A673 (cell line): ENCODE results near the gene NAPSA. TPM values are rescaled to one million over a fixed set of nuclear protein-coding genes. Genes with fewer than 3 reads are reported as not detected.
A peak's percentile ranks its signal among the peaks of the same experiment; 100 is the strongest.
"Not testable (repeated sequence)": the region's sequence is repeated elsewhere in the genome, so short reads cannot be mapped to it uniquely, and the experiment has no call there.

Experiments used
- BruUV-seq: library from RNA; stranded (reverse); fragments of 400-500 nt; replicated peaks from 2 replicates; lab custom pipeline; 2021; lab: Mats Ljungman, UMichigan
- CTCF ChIA-PET: fragments of 300-600 bp; sonication (Branson Sonifier 250); formaldehyde crosslinking; loops from one replicate; lab custom pipeline; 2022; ENCODE audit warnings: antibody characterized with exemption; lab: Charles Lee
- POLR2A ChIA-PET: fragments of 300-600 bp; sonication (Branson Sonifier 250); formaldehyde crosslinking; loops from one replicate; lab custom pipeline; 2022; ENCODE audit warnings: antibody characterized with exemption; ENCODE audit not compliant: low non-redundant PET; lab: Charles Lee
- DNase-seq: peaks from one replicate; pipeline ENCODE4 v3.0.0-alpha.2; 2015; ENCODE audit warnings: low spot score
- H3K27ac ChIP-seq: fragments of 200-600 bp; sonication (generic); 2 replicates; pipeline ENCODE4 v1.5.1; 2016; ENCODE audit warnings: mixed run types, low read depth, mild to moderate bottlenecking, mixed read lengths, antibody characterized with exemption, low read length; ENCODE audit not compliant: poor library complexity, severe bottlenecking
- H3K27me3 ChIP-seq: fragments of 200-600 bp; sonication (generic); replicated peaks from 2 replicates; pipeline ENCODE4 v1.6.1; 2017; ENCODE audit warnings: mixed run types, low read depth, mild to moderate bottlenecking, mixed read lengths, antibody characterized with exemption, low read length; ENCODE audit not compliant: insufficient read depth, poor library complexity
- H3K36me3 ChIP-seq: fragments of 200-600 bp; sonication (generic); 2 replicates; pipeline ENCODE4 v1.6.1; 2016; ENCODE audit warnings: mixed run types, mild to moderate bottlenecking, mixed read lengths, antibody characterized with exemption, low read length; ENCODE audit not compliant: insufficient read depth, poor library complexity, severe bottlenecking
- H3K4me1 ChIP-seq: fragments of 200-600 bp; sonication (generic); 2 replicates; pipeline ENCODE4 v1.6.1; 2017; ENCODE audit warnings: mixed run types, mild to moderate bottlenecking, mixed read lengths, antibody characterized with exemption, low read length; ENCODE audit not compliant: insufficient read depth, poor library complexity, severe bottlenecking
- H3K4me3 ChIP-seq: fragments of 200-600 bp; sonication (generic); 2 replicates; pipeline ENCODE4 v1.5.1; 2016; ENCODE audit warnings: low read depth, mixed run types, mild to moderate bottlenecking, mixed read lengths, low read length; ENCODE audit not compliant: poor library complexity, severe bottlenecking
- H3K9me3 ChIP-seq: fragments of 200-600 bp; sonication (generic); 2 replicates; pipeline ENCODE4 v1.6.1; 2016; ENCODE audit warnings: mixed run types, low read depth, mild to moderate bottlenecking, mixed read lengths, antibody characterized with exemption, low read length; ENCODE audit not compliant: poor library complexity, severe bottlenecking
- EZH2 ChIP-seq: fragments of 200-600 bp; sonication (generic); IDR thresholded peaks from 2 replicates; pipeline ENCODE4 v1.6.1; 2017; ENCODE audit warnings: borderline replicate concordance, low read depth, mild to moderate bottlenecking, mixed read lengths, antibody characterized with exemption, low read length; ENCODE audit not compliant: poor library complexity, severe bottlenecking
- intact Hi-C: fragments of 100-400 bp; cut with micrococcal nuclease; formaldehyde crosslinking; loops from one replicate; pipeline ENCODE4 v1.10.0; 2022; ENCODE audit not compliant: unreplicated experiment
- total RNA-seq: library from RNA; stranded (reverse); gene quantifications from 2 replicates; pipeline ENCODE4 v1.2.3, GENCODE V29; 2021
- TF ChIP-seq, protein P1 (sequence below): fragments of 300-800, 200-600 bp; sonication (generic); conservative IDR thresholded peaks from 2 replicates; pipeline ENCODE4 v1.5.1; 2017; ENCODE audit warnings: low read depth, mild to moderate bottlenecking, antibody characterized with exemption, low read length, moderate library complexity, mixed read lengths

NAPSA gene
- total RNA-seq, 1 experiment from 2014 or later = 0.47 TPM

DNA sequence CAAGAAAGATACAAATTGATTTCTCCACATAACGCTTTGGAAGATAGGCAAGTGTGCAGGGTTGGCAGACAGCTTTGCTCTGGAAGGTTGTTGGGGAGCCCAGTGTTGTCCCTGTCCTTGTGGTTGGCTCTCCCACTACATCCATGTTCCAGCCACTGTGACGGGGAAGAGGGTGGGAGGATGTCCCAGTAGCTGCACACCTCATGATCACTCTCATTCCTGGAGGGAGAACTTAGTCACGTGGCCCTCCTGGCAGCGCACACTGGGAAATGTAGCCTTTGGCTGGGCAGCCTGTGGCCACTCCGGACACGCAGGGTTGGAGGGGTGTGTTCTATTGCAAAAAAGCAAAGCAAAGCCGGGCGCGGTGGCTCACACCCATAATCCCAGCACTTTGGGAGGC, 28.6 kb upstream of the NAPSA start:
- TF ChIP-seq EZH2 = no peak
- TF ChIP-seq, protein P1, sequence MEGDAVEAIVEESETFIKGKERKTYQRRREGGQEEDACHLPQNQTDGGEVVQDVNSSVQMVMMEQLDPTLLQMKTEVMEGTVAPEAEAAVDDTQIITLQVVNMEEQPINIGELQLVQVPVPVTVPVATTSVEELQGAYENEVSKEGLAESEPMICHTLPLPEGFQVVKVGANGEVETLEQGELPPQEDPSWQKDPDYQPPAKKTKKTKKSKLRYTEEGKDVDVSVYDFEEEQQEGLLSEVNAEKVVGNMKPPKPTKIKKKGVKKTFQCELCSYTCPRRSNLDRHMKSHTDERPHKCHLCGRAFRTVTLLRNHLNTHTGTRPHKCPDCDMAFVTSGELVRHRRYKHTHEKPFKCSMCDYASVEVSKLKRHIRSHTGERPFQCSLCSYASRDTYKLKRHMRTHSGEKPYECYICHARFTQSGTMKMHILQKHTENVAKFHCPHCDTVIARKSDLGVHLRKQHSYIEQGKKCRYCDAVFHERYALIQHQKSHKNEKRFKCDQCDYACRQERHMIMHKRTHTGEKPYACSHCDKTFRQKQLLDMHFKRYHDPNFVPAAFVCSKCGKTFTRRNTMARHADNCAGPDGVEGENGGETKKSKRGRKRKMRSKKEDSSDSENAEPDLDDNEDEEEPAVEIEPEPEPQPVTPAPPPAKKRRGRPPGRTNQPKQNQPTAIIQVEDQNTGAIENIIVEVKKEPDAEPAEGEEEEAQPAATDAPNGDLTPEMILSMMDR = no peak
- H3K9me3 ChIP-seq = no peaks in the 10 kb centered on the region
- DNase-seq = no peak
- peak overlapping the region; percentile 37 for H3K27ac ChIP-seq
- CTCF ChIA-PET = no interaction called here
- H3K4me3 ChIP-seq = no peak overlapping the region
- H3K36me3 ChIP-seq = peaks cover 8% of the 10 kb centered on the region
- no TSS peak for BruUV-seq
- no peaks in the 10 kb centered on the region for H3K4me1 ChIP-seq
- intact Hi-C loops = no loop called here
- H3K27me3 ChIP-seq = no peaks in the 10 kb centered on the region
- POLR2A ChIA-PET = no interaction called here

DNA sequence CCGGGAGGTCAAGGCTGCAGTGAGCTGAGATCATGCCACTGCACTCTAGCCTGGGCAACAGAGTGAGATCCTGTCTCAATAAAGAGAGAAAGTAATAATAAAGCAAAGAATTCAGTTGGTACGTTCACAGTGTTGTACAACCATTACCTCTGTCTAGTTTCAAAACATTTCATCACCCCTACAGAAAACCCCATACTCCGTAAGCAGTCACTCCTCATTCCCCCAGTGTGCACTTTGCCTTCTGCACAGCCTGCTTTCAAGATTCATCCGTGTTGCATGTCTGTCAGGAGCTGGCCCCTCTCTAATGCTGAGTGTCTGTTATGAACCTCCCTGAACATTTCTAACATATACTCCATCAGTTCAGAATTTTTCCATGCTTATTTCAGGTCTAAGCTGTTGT, 28.1 kb upstream of the NAPSA start:
- intact Hi-C loops = no loop called here
- BruUV-seq = no TSS peak
- Histone ChIP-seq H3K4me1 (no peaks in the 10 kb centered on the region), H3K27ac (peak overlapping the region; percentile 37), H3K4me3 (no peak overlapping the region), H3K36me3 (peaks cover 8% of the 10 kb centered on the region), H3K27me3 (no peaks in the 10 kb centered on the region), H3K9me3 (no peaks in the 10 kb centered on the region)
- ChIA-PET CTCF (no interaction called here), POLR2A (no interaction called here)
- TF ChIP-seq EZH2 = no peak
- no peak for DNase-seq

DNA sequence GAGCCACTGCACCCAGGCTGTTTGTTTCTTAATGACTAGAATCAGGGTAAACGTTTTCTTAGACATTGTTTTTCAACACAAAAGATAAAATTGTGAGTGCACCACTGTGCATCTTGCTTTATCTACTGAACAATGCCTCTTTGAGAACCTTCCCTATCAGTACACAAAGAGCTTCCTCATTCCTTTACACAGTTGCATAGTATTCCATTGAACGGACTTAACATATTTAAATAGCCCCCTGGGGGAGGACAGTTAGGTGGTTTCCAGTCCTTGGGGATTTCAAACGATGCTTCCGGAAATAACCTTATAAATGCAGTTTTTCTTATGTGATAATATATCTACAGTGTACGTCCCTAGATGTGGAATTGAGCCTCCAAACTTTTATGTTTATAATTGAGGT, 27.3 kb upstream of the NAPSA start:
- Histone ChIP-seq H3K9me3 (no peaks in the 10 kb centered on the region), H3K4me1 (no peaks in the 10 kb centered on the region), H3K36me3 (peaks cover 12% of the 10 kb centered on the region), H3K27me3 (no peaks in the 10 kb centered on the region), H3K4me3 (no peak overlapping the region), H3K27ac (no peak overlapping the region)
- CTCF ChIA-PET = no interaction called here
- TF ChIP-seq EZH2 = no peak
- TF ChIP-seq, protein P1 = no peak
- no TSS peak for BruUV-seq
- POLR2A ChIA-PET = no interaction called here
- DNase-seq = no peak
- intact Hi-C loops = no loop called here

DNA sequence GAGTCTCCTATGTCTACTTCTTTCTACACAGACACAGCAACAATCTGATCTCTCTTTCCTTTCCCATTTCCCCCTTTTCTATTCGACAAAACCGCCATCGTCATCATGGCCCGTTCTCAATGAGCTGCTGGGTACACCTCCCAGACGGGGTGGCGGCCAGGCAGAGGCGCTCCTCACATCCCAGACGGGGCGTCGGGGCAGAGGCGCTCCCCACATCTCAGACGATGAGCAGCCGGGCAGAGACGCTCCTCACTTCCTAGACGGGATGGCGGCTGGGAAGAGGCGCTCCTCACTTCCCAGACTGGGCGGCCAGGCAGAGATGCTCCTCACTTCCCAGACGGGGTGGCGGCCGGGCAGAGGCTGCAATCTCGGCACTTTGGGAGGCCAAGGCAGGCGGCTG, 25.5 kb upstream of the NAPSA start:
- intact Hi-C loops, H3K27me3 ChIP-seq, POLR2A ChIA-PET, DNase-seq, H3K9me3 ChIP-seq, CTCF ChIA-PET, H3K27ac ChIP-seq, BruUV-seq, H3K4me3 ChIP-seq, H3K4me1 ChIP-seq: not testable (repeated sequence)
- peaks cover 22% of the 10 kb centered on the region for H3K36me3 ChIP-seq

DNA sequence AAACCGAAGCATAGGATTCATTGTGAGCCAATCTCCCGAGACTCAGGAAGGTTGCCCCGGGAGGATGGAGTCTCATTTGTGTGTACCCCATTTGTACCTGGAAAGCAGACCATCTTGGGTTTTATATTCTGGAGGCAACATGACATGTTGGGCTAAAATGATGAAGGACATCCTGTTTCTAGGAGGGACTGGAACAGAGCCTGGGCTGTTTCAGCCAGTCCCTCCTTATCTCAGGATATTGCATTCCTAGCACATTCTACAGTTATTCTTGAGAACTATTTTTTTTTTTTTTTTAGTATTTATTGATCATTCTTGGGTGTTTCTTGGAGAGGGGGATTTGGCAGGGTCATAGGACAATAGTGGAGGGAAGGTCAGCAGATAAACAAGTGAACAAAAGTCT, 24.9 kb upstream of the NAPSA start:
- POLR2A ChIA-PET = interaction anchor here (0.6 kb wide), 1 partner anchor 187 kb away, joined by 3 read pairs; no protein-coding TSS in a partner anchor
- BruUV-seq, H3K4me1 ChIP-seq, DNase-seq, CTCF ChIA-PET, H3K9me3 ChIP-seq, H3K4me3 ChIP-seq, H3K27ac ChIP-seq, intact Hi-C loops, H3K27me3 ChIP-seq: not testable (repeated sequence)
- peaks cover 22% of the 10 kb centered on the region for H3K36me3 ChIP-seq
